Thoracic aorta (tissue), 2 donors: ENCODE data around the gene BCAR3. TPM values are rescaled to one million over a fixed set of nuclear protein-coding genes. Genes with fewer than 3 reads are reported as not detected.

Source experiments
- ATAC-seq: fragments of 150-250 bp; one replicate; pipeline ENCODE4 v1.8.0; 2017; ENCODE audit warnings: low read depth; ENCODE audit not compliant: insufficient number of reproducible peaks, low FRiP score
- DNase-seq: peaks from one replicate; pipeline ENCODE4 v3.0.0-alpha.2; 2020; ENCODE audit warnings: low spot score
- H3K27ac ChIP-seq, 2 donors: fragments of 200-600 bp; sonication (generic); 1 replicate in 1 of 2; 2 replicates in 1 of 2; pipeline ENCODE4 v1.5.1; 2016; ENCODE audit warnings: mild to moderate bottlenecking in 2 of 2, moderate library complexity in 2 of 2
- H3K27me3 ChIP-seq: fragments of 200-600 bp; sonication (generic); replicated peaks from 2 replicates; pipeline ENCODE4 v1.6.0; 2016; ENCODE audit warnings: mild to moderate bottlenecking; ENCODE audit not compliant: insufficient read depth
- H3K36me3 ChIP-seq: fragments of 200-600 bp; sonication (generic); one replicate; pipeline ENCODE4 v1.5.1; 2016
- H3K4me1 ChIP-seq, 2 donors: fragments of 200-600 bp; sonication (generic); 1 replicate in 1 of 2; 2 replicates in 1 of 2; pipeline versions ENCODE4 v1.5.1 to v1.6.0; 2016; ENCODE audit warnings: low read depth in 2 of 2, mild to moderate bottlenecking in 1 of 2; ENCODE audit not compliant: control insufficient read depth in 1 of 2
- H3K4me3 ChIP-seq: fragments of 200-600 bp; sonication (generic); 2 replicates; pipeline ENCODE4 v1.5.1; 2016; ENCODE audit warnings: mild to moderate bottlenecking
- H3K9me3 ChIP-seq: fragments of 200-600 bp; sonication (generic); 2 replicates; pipeline ENCODE4 v1.5.1; 2016
- total RNA-seq, 2 donors: library from RNA; depleted of rRNA; stranded (reverse); fragments of >200 nt; gene quantifications; one replicate each; pipeline versions ENCODE4 v1.1.0 to v1.2.3, GENCODE V29; 2016
- TF ChIP-seq, protein P1 (sequence below): fragments of 200-600 bp; sonication (generic); IDR thresholded peaks from one replicate; pipeline ENCODE4 v1.5.1; 2019; ENCODE audit warnings: antibody characterized with exemption

The BCAR3 gene
- total RNA-seq, 2 donors from 2014 or later: 26.7 to 36.3 TPM

DNA sequence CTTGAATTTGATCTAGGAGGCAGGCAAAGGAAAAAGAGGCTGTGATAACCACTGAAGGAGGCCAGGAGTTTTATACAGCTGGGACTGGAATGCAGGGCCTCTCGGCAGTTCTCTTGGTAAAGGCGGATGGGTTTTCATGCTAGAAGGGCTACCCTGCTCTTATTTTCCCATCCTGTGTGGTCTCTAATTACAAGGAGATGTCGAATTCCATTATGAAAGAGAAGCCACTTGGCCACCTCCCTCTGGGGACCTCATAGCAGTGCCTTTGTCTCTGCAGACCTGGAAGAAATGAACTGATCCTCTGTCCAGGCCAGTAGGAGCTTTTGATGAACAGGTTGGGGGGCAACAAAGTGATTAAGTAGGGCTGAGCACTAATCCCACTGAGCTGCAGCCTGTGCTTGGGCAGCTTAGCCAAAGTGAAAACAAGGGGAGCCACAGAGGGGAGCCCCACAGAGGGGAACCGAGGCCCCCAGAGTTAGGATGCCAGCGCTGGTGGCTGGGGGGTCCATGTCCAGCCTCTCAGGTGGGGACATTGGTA is 42.2 kb upstream of the BCAR3 start:
- no peaks in the 10 kb centered on the region for H3K36me3 ChIP-seq
- H3K27me3 ChIP-seq: no peaks in the 10 kb centered on the region
- ATAC-seq (no peak), DNase-seq (no peak)
- TF ChIP-seq, protein P1, sequence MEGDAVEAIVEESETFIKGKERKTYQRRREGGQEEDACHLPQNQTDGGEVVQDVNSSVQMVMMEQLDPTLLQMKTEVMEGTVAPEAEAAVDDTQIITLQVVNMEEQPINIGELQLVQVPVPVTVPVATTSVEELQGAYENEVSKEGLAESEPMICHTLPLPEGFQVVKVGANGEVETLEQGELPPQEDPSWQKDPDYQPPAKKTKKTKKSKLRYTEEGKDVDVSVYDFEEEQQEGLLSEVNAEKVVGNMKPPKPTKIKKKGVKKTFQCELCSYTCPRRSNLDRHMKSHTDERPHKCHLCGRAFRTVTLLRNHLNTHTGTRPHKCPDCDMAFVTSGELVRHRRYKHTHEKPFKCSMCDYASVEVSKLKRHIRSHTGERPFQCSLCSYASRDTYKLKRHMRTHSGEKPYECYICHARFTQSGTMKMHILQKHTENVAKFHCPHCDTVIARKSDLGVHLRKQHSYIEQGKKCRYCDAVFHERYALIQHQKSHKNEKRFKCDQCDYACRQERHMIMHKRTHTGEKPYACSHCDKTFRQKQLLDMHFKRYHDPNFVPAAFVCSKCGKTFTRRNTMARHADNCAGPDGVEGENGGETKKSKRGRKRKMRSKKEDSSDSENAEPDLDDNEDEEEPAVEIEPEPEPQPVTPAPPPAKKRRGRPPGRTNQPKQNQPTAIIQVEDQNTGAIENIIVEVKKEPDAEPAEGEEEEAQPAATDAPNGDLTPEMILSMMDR: no peak
- peaks cover 22 to 59% of the 10 kb centered on the region in 2 donors for H3K4me1 ChIP-seq
- no peak overlapping the region for H3K4me3 ChIP-seq
- H3K27ac ChIP-seq: peak overlapping the region; percentile 41 to 79
- no peaks in the 10 kb centered on the region for H3K9me3 ChIP-seq

DNA sequence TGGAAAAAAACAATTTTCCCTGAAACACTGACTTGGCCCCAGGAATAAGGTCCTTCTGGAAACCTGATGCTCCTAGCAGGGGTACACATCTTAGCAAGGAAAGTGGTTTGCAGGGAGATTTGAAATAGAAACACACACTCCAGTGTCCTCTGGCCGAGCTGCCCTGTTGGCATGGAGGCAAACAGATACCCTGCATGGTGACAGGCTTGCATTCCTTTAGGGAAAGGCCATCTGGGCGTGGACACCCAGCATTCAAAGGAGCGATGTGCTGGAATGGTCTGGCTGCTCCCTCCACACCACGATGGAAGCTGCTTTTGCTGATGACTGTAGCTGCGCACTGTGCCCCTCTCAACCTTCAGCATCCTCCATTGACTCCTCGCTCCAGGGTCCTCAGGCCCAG is 41.5 kb upstream of the BCAR3 start:
- Histone ChIP-seq H3K9me3 (no peaks in the 10 kb centered on the region), H3K27me3 (no peaks in the 10 kb centered on the region), H3K4me1 (peaks cover 22 to 53% of the 10 kb centered on the region in 2 donors), H3K36me3 (no peaks in the 10 kb centered on the region), H3K4me3 (no peak overlapping the region), H3K27ac (peak overlapping the region; percentile 68 to 79)
- TF ChIP-seq, protein P1: no peak
- DNase-seq (no peak), ATAC-seq (no peak)

DNA sequence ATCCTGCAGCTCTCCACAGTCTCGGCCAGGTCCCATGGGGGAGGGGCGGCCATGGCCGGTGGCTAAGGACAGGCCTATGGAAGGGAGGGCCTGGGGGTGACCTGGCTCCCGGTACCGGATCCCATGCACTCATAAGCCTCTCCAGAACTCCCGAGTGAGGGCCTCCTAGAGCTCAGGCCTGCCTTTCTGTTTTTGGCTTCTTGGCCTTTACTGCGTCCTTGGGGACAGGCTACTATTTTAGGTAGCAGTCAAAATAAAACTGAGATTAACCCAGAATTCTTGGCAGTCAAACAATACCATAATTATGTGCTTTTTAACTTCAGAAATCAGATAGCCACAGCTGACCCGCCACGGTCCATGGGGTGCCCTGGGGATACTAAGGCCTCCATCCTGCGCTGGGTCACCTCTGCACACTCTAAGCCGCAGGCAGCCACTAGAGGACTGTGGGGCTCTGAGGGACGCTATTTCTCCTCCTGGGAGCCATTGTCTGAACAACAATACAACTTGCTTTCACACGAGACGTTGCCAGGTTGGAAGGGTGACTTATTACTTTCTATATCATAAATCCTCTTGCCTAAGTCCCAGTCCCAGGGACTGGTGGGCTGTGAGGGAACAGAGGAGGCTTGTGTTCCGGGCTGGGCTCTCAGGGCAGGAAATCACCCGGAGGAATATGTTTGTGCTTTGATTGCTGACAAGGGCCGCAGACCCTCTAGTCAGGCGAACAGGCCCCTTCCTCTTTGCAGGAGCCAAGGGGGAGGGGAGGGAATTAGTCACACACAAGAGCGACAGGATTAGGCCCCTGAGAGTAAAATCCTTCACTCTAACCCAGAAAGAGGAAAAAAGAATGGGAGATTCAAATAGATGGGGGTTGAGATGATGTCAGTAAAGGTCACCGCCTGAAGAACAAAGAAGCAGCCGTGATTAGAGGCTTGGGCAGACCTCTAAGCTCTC is 40.7 kb upstream of the BCAR3 start:
- Histone ChIP-seq H3K9me3 (no peaks in the 10 kb centered on the region), H3K4me3 (peak overlapping the region; percentile 42), H3K27me3 (no peaks in the 10 kb centered on the region), H3K36me3 (no peaks in the 10 kb centered on the region), H3K27ac (peak overlapping the region; percentile 68 to 79), H3K4me1 (peaks cover 22 to 50% of the 10 kb centered on the region in 2 donors)
- ATAC-seq (peak; percentile 65), DNase-seq (no peak)
- TF ChIP-seq, protein P1: peak; percentile 14

DNA sequence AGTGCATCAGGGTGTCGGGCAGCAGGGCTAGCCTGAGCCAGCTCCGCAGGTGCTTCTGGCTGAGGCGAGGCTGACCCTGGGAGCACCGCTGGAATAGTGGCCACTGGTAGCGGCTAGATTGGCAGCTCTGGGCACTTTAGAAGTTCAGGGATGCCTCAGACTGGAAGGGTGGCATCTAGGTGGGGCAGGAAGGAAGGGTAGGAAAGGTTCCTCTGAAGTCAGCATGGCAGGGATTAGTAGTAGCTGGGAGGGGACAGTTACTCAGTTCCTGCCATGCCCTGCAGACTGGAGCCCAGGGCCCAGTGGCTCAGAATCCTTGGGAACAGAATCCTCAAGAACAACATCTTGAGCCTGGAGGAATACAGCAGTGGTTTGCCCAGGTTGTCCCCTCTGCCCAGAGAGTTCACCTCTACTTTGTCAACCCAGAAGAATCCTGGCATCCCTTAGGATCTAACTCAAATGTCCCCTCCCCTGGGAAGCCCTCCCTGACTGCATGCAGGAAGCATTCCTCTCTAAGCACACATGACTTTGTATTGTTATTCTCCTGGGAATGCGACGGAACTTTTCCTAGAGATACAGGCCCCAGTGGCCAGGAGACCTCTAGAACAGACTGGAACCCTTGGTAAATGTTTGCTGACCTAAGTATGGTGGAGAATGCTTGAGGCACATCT is 39.5 kb upstream of the BCAR3 start:
- H3K4me3 ChIP-seq: no peak overlapping the region
- H3K9me3 ChIP-seq: peaks cover 3% of the 10 kb centered on the region
- ATAC-seq (no peak), DNase-seq (no peak)
- peak overlapping the region; percentile 68 to 79 for H3K27ac ChIP-seq
- no peaks in the 10 kb centered on the region for H3K27me3 ChIP-seq
- TF ChIP-seq, protein P1: no peak
- H3K4me1 ChIP-seq: peaks cover 26 to 53% of the 10 kb centered on the region in 2 donors
- no peaks in the 10 kb centered on the region for H3K36me3 ChIP-seq

DNA sequence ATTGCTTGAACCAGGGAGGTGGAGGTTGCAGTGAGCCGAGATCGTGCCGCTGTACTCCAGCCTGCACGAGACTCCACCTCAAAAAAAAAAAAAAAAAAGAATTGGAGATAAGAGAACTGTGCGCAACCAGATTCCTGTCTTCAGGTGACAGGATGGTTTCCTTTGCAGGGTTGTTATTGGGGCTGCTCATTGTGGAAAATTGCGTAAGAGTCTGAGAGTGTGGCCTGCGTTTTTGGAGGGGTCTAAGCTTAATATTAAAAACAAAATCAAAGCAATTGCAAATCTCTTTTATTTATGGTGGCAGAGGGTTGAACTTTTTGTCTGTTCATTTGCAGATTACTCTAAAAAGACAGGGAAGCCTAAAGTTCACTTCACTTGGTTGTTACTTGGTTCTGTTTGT is 36.0 kb upstream of the BCAR3 start:
- H3K4me3 ChIP-seq: no peak overlapping the region
- TF ChIP-seq, protein P1: no peak
- peaks cover 35 to 42% of the 10 kb centered on the region in 2 donors for H3K4me1 ChIP-seq
- peaks cover 3% of the 10 kb centered on the region for H3K9me3 ChIP-seq
- no peak overlapping the region for H3K27ac ChIP-seq
- no peaks in the 10 kb centered on the region for H3K27me3 ChIP-seq
- DNase-seq (no peak), ATAC-seq (no peak)
- no peaks in the 10 kb centered on the region for H3K36me3 ChIP-seq
